A673 (cell line): ENCODE data around the gene PLSCR5. TPM values are rescaled to one million over a fixed set of nuclear protein-coding genes. Genes with fewer than 3 reads are reported as not detected.

ENCODE experiments used
- BruUV-seq: library from RNA; stranded (reverse); fragments of 400-500 nt; replicated peaks from 2 replicates; lab custom pipeline; 2021; lab: Mats Ljungman, UMichigan
- CTCF ChIA-PET: fragments of 300-600 bp; sonication (Branson Sonifier 250); formaldehyde crosslinking; loops from one replicate; lab custom pipeline; 2022; ENCODE audit warnings: antibody characterized with exemption; lab: Charles Lee
- POLR2A ChIA-PET: fragments of 300-600 bp; sonication (Branson Sonifier 250); formaldehyde crosslinking; loops from one replicate; lab custom pipeline; 2022; ENCODE audit warnings: antibody characterized with exemption; ENCODE audit not compliant: low non-redundant PET; lab: Charles Lee
- DNase-seq: peaks from one replicate; pipeline ENCODE4 v3.0.0-alpha.2; 2015; ENCODE audit warnings: low spot score
- H3K27ac ChIP-seq: fragments of 200-600 bp; sonication (generic); 2 replicates; pipeline ENCODE4 v1.5.1; 2016; ENCODE audit warnings: mixed run types, low read depth, mild to moderate bottlenecking, mixed read lengths, antibody characterized with exemption, low read length; ENCODE audit not compliant: poor library complexity, severe bottlenecking
- H3K27me3 ChIP-seq: fragments of 200-600 bp; sonication (generic); replicated peaks from 2 replicates; pipeline ENCODE4 v1.6.1; 2017; ENCODE audit warnings: mixed run types, low read depth, mild to moderate bottlenecking, mixed read lengths, antibody characterized with exemption, low read length; ENCODE audit not compliant: insufficient read depth, poor library complexity
- H3K36me3 ChIP-seq: fragments of 200-600 bp; sonication (generic); 2 replicates; pipeline ENCODE4 v1.6.1; 2016; ENCODE audit warnings: mixed run types, mild to moderate bottlenecking, mixed read lengths, antibody characterized with exemption, low read length; ENCODE audit not compliant: insufficient read depth, poor library complexity, severe bottlenecking
- H3K4me1 ChIP-seq: fragments of 200-600 bp; sonication (generic); 2 replicates; pipeline ENCODE4 v1.6.1; 2017; ENCODE audit warnings: mixed run types, mild to moderate bottlenecking, mixed read lengths, antibody characterized with exemption, low read length; ENCODE audit not compliant: insufficient read depth, poor library complexity, severe bottlenecking
- H3K4me3 ChIP-seq: fragments of 200-600 bp; sonication (generic); 2 replicates; pipeline ENCODE4 v1.5.1; 2016; ENCODE audit warnings: low read depth, mixed run types, mild to moderate bottlenecking, mixed read lengths, low read length; ENCODE audit not compliant: poor library complexity, severe bottlenecking
- H3K9me3 ChIP-seq: fragments of 200-600 bp; sonication (generic); 2 replicates; pipeline ENCODE4 v1.6.1; 2016; ENCODE audit warnings: mixed run types, low read depth, mild to moderate bottlenecking, mixed read lengths, antibody characterized with exemption, low read length; ENCODE audit not compliant: poor library complexity, severe bottlenecking
- CTCF ChIP-seq: fragments of 300-800, 200-600 bp; sonication (generic); conservative IDR thresholded peaks from 2 replicates; pipeline ENCODE4 v1.5.1; 2017; ENCODE audit warnings: low read depth, mild to moderate bottlenecking, antibody characterized with exemption, low read length, moderate library complexity, mixed read lengths
- EZH2 ChIP-seq: fragments of 200-600 bp; sonication (generic); IDR thresholded peaks from 2 replicates; pipeline ENCODE4 v1.6.1; 2017; ENCODE audit warnings: borderline replicate concordance, low read depth, mild to moderate bottlenecking, mixed read lengths, antibody characterized with exemption, low read length; ENCODE audit not compliant: poor library complexity, severe bottlenecking
- intact Hi-C: fragments of 100-400 bp; cut with micrococcal nuclease; formaldehyde crosslinking; loops from one replicate; pipeline ENCODE4 v1.10.0; 2022; ENCODE audit not compliant: unreplicated experiment
- total RNA-seq: library from RNA; stranded (reverse); gene quantifications from 2 replicates; pipeline ENCODE4 v1.2.3, GENCODE V29; 2021

Gene PLSCR5
- total RNA-seq, 1 experiment from 2014 or later = not detected

- Histone ChIP-seq H3K9me3 (no peaks in the 10 kb centered on the region), H3K4me1 (no peaks in the 10 kb centered on the region), H3K36me3 (no peaks in the 10 kb centered on the region), H3K4me3 (no peak overlapping the region), H3K27me3 (no peaks in the 10 kb centered on the region), H3K27ac (no peak overlapping the region)
- no peak for TF ChIP-seq CTCF
- no peak for TF ChIP-seq EZH2
- intact Hi-C loops = no loop called here
- POLR2A ChIA-PET = no interaction called here
- BruUV-seq = no TSS peak
- CTCF ChIA-PET = no interaction called here
- DNase-seq = no peak
Observed at GRCh38 chr3:146625186-146625775, 20.1 kb upstream of the PLSCR5 start.

GRCh38 chr3:146621723-146622122, 16.6 kb upstream of the PLSCR5 start:
- BruUV-seq = no TSS peak
- intact Hi-C loops = no loop called here
- Histone ChIP-seq H3K27ac (no peak overlapping the region), H3K4me1 (no peaks in the 10 kb centered on the region), H3K9me3 (no peaks in the 10 kb centered on the region), H3K36me3 (no peaks in the 10 kb centered on the region), H3K4me3 (no peak overlapping the region), H3K27me3 (no peaks in the 10 kb centered on the region)
- ChIA-PET POLR2A (no interaction called here), CTCF (no interaction called here)
- DNase-seq = no peak
- no peak for TF ChIP-seq EZH2
- TF ChIP-seq CTCF = no peak

GRCh38 chr3:146612015-146612414, 6.9 kb upstream of the PLSCR5 start:
- Histone ChIP-seq H3K4me3 (no peak overlapping the region), H3K27me3 (no peaks in the 10 kb centered on the region), H3K36me3 (no peaks in the 10 kb centered on the region), H3K4me1 (no peaks in the 10 kb centered on the region), H3K9me3 (no peaks in the 10 kb centered on the region), H3K27ac (no peak overlapping the region)
- DNase-seq = no peak
- TF ChIP-seq CTCF (no peak), EZH2 (no peak)
- ChIA-PET CTCF (no interaction called here), POLR2A (no interaction called here)
- BruUV-seq = no TSS peak
- intact Hi-C loops = no loop called here
